K562 (cell line): ENCODE data around the gene NUDT21. TPM values are rescaled to one million over a fixed set of nuclear protein-coding genes. Genes with fewer than 3 reads are reported as not detected.

Source experiments
- CC2D1A ChIP-seq: fragments of 450-650 bp; IDR thresholded peaks from 2 replicates; pipeline ENCODE4 v1.6.1; 2017; ENCODE audit warnings: mild to moderate bottlenecking
- CCAR2 ChIP-seq: fragments of 200-400 bp; formaldehyde crosslinking; IDR thresholded peaks from 2 replicates; pipeline ENCODE4 v1.6.1; 2017; ENCODE audit warnings: mild to moderate bottlenecking, low read depth, low read length
- ETV5 ChIP-seq: sonication (generic); formaldehyde crosslinking; IDR thresholded peaks from 2 replicates; pipeline ENCODE4 v1.4.0; 2020; ENCODE audit warnings: low read depth, mild to moderate bottlenecking, missing genetic modification reagents
- HMG20A ChIP-seq: fragments of 450-650 bp; formaldehyde crosslinking; conservative IDR thresholded peaks from 2 replicates; pipeline ENCODE4 v1.4.0; 2020; ENCODE audit warnings: mild to moderate bottlenecking, mixed read lengths
- HOXB6 ChIP-seq: fragments of 250-450 bp; sonication (Bioruptor Pico); IDR thresholded peaks from 2 replicates; pipeline ENCODE4 v1.5.1; 2022; ENCODE audit warnings: mild to moderate bottlenecking, borderline replicate concordance
- NR4A1 ChIP-seq, 2 experiments: fragments of 250-450 bp in 1 of 2; fragments of 450-650 bp in 1 of 2; sonication (Bioruptor Pico) in 1 of 2; IDR thresholded peaks; 2 replicates each; pipeline versions ENCODE4 v1.4.0 to v1.6.1; 2016 to 2020; ENCODE audit warnings: mild to moderate bottlenecking in 2 of 2, missing compliant biosample characterization in 1 of 2, missing genetic modification characterization in 1 of 2, moderate library complexity in 1 of 2
- OTX1 ChIP-seq: fragments of 450-650 bp; formaldehyde crosslinking; IDR thresholded peaks from 2 replicates; pipeline ENCODE4 v1.4.0; 2022; ENCODE audit warnings: mild to moderate bottlenecking
- RCOR1 ChIP-seq, 2 experiments: IDR thresholded peaks; 2 replicates each; pipeline ENCODE4 v1.6.1; 2012; ENCODE audit warnings: low read depth in 2 of 2, low read length in 2 of 2, borderline replicate concordance in 1 of 2, improper control_type of control experiment in 1 of 2
- TCF7 ChIP-seq: sonication (generic); IDR thresholded peaks from 2 replicates; pipeline ENCODE4 v1.6.1; 2016; ENCODE audit warnings: antibody characterized with exemption, borderline replicate concordance
- TFAM ChIP-seq: fragments of 250-450 bp; sonication (Bioruptor Pico); conservative IDR thresholded peaks from 2 replicates; pipeline ENCODE4 v1.5.0; 2021; ENCODE audit warnings: mild to moderate bottlenecking, moderate library complexity
- ZNF197 ChIP-seq: fragments of 200-800 bp; sonication (Bioruptor generic); IDR thresholded peaks from 2 replicates; pipeline ENCODE4 v1.6.1; 2016; ENCODE audit warnings: low read depth, missing genetic modification characterization, missing compliant biosample characterization
- polyA plus RNA-seq, 8 experiments: library from polyadenylated mRNA; depleted of rRNA in 4 of 8; stranded (reverse) in 5 of 8; unstranded in 3 of 8; fragments of >200 nt; fragmentation: Nextera tagmentation in 2 of 8; fragmentation: Illumina TruSeq in 1 of 8; extraction: Ambion mirVana in 2 of 8; extraction: Trizol in 1 of 8; gene quantifications; 2 replicates each; pipeline versions ENCODE4 v1.2.1 to v1.2.3, GENCODE V29; 2011 to 2014; ENCODE audit warnings: inconsistent platforms in 1 of 8, missing spikeins in 1 of 8
- total RNA-seq, 7 experiments: library from RNA; depleted of rRNA in 6 of 7; stranded (reverse); fragments of >200 nt in 6 of 7; fragmentation: Illumina TruSeq in 2 of 7; extraction: Trizol in 2 of 7; gene quantifications; 2 replicates each; pipeline versions ENCODE4 v1.2.1 to v1.2.3, GENCODE V29; 2011 to 2021; ENCODE audit warnings: low replicate concordance in 1 of 7
- TF ChIP-seq, protein P1 (sequence below): fragments of 450-650 bp; IDR thresholded peaks from 2 replicates; pipeline ENCODE4 v1.6.1; 2018; ENCODE audit not compliant: partially characterized antibody
- TF ChIP-seq, protein P2 (sequence below), 3 experiments: IDR thresholded peaks in 2 of 3; conservative IDR thresholded peaks in 1 of 3; 2 replicates each; pipeline ENCODE4 v1.5.1; 2011 to 2012; ENCODE audit warnings: low read length in 3 of 3, mild to moderate bottlenecking in 3 of 3, control low read depth in 2 of 3, improper control_type of control experiment in 1 of 3, inconsistent platforms in 1 of 3, low read depth in 1 of 3, mixed read lengths in 1 of 3, moderate library complexity in 1 of 3; ENCODE audit not compliant: insufficient read depth in 2 of 3
- TF ChIP-seq, protein P3 (sequence below): IDR thresholded peaks from 2 replicates; pipeline ENCODE4 v1.6.1; 2011; ENCODE audit warnings: borderline replicate concordance, low read depth, mild to moderate bottlenecking, moderate library complexity, low read length; ENCODE audit not compliant: insufficient read depth, poor library complexity, severe bottlenecking
- TF ChIP-seq, protein P4 (sequence below): fragments of 150-350 bp; conservative IDR thresholded peaks from 2 replicates; pipeline ENCODE4 v1.6.1; 2014; ENCODE audit warnings: low read length

Gene NUDT21
- total and polyA plus RNA-seq, 9 of the 15 experiments (the other 6 are each of a cell fraction or from before 2014, with no cell fraction given): 62.4 to 218 (median 121) TPM

DNA sequence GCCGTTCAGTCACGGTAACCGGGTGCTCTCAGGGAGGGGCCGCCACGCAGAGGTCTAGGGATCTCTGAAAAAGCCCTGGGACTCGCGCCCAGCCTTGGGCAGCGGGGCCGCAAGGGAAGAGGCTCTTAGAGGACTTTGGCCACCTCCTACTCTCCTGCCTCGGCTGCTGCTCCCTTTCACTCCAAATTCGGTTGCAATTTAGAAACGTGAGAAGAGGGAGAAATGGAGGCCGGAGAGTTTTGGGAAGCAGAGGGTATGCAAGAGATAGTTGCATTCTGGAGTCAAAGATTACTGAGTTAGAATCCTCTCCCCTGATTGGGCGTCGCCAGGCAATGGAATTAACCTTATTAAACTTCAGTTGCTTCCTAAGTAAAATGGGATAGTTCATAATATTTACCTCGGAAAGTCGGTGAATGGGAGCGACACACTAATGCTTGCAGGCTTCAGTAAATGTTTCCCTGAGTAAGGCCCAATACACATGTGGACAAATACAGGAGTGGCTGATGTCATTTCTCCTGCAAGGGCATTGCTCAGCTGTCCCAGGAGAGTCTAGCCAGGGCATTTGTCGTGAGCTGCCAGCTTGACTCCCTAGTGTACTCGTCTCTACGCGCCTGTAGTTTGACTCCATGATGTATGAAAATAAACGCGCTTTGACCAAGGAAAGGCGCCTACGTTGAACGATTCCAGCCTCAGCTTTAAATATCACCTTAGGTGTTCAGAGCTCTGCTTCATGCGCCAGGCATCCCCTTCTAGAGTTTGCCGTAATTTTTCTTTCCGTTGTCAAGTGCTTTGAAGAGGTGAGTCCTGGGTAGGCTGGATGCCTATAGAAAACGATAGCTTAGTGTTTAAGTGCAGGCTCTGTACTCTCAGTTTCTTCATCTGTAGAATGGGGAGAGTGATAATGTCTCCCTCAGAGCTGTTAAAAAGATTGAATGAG, 889 bp upstream of the NUDT21 start (continued):
- TF ChIP-seq, protein P1, sequence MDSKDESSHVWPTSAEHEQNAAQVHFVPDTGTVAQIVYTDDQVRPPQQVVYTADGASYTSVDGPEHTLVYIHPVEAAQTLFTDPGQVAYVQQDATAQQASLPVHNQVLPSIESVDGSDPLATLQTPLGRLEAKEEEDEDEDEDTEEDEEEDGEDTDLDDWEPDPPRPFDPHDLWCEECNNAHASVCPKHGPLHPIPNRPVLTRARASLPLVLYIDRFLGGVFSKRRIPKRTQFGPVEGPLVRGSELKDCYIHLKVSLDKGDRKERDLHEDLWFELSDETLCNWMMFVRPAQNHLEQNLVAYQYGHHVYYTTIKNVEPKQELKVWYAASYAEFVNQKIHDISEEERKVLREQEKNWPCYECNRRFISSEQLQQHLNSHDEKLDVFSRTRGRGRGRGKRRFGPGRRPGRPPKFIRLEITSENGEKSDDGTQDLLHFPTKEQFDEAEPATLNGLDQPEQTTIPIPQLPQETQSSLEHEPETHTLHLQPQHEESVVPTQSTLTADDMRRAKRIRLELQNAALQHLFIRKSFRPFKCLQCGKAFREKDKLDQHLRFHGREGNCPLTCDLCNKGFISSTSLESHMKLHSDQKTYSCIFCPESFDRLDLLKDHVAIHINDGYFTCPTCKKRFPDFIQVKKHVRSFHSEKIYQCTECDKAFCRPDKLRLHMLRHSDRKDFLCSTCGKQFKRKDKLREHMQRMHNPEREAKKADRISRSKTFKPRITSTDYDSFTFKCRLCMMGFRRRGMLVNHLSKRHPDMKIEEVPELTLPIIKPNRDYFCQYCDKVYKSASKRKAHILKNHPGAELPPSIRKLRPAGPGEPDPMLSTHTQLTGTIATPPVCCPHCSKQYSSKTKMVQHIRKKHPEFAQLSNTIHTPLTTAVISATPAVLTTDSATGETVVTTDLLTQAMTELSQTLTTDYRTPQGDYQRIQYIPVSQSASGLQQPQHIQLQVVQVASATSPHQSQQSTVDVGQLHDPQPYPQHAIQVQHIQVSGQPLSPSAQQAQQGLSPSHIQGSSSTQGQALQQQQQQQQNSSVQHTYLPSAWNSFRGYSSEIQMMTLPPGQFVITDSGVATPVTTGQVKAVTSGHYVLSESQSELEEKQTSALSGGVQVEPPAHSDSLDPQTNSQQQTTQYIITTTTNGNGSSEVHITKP: no peak
- TF ChIP-seq TCF7 (no peak), HMG20A (CRISPR knock-in tag) (no peak), RCOR1 (IDR thresholded peaks at IDR 0.05; ENCODE audit: borderline replicate concordance in 1 of 2, low read depth in 2 of 2, low read length in 2 of 2) (peak; percentile 43 to 80; a peak in 3 of 4 replicates), OTX1 (no peak), ZNF197 (CRISPR knock-in tag) (no peak), ETV5 (0 out of 2 replicates have a peak, but pooled peaks have one; percentile 8), TFAM (no peak), CC2D1A (no peak), HOXB6 (no peak), NR4A1 (CRISPR knock-in tag; IDR thresholded peaks at IDR 0.05) (0 out of 2 replicates have a peak, but pooled peaks have one; percentile 70), NR4A1 (tag; IDR thresholded peaks at IDR 0.05) (no peak), CCAR2 (no peak)
- TF ChIP-seq, protein P2, sequence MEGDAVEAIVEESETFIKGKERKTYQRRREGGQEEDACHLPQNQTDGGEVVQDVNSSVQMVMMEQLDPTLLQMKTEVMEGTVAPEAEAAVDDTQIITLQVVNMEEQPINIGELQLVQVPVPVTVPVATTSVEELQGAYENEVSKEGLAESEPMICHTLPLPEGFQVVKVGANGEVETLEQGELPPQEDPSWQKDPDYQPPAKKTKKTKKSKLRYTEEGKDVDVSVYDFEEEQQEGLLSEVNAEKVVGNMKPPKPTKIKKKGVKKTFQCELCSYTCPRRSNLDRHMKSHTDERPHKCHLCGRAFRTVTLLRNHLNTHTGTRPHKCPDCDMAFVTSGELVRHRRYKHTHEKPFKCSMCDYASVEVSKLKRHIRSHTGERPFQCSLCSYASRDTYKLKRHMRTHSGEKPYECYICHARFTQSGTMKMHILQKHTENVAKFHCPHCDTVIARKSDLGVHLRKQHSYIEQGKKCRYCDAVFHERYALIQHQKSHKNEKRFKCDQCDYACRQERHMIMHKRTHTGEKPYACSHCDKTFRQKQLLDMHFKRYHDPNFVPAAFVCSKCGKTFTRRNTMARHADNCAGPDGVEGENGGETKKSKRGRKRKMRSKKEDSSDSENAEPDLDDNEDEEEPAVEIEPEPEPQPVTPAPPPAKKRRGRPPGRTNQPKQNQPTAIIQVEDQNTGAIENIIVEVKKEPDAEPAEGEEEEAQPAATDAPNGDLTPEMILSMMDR (IDR thresholded peaks at IDR 0.05 in 2 of 3, conservative IDR thresholded peaks at IDR 0.05 in 1 of 3; ENCODE audit: insufficient read depth in 2 of 3, low read depth in 1 of 3, low read length in 3 of 3): no peak
- TF ChIP-seq, protein P3, sequence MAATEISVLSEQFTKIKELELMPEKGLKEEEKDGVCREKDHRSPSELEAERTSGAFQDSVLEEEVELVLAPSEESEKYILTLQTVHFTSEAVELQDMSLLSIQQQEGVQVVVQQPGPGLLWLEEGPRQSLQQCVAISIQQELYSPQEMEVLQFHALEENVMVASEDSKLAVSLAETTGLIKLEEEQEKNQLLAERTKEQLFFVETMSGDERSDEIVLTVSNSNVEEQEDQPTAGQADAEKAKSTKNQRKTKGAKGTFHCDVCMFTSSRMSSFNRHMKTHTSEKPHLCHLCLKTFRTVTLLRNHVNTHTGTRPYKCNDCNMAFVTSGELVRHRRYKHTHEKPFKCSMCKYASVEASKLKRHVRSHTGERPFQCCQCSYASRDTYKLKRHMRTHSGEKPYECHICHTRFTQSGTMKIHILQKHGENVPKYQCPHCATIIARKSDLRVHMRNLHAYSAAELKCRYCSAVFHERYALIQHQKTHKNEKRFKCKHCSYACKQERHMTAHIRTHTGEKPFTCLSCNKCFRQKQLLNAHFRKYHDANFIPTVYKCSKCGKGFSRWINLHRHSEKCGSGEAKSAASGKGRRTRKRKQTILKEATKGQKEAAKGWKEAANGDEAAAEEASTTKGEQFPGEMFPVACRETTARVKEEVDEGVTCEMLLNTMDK: no peak
- TF ChIP-seq, protein P4, sequence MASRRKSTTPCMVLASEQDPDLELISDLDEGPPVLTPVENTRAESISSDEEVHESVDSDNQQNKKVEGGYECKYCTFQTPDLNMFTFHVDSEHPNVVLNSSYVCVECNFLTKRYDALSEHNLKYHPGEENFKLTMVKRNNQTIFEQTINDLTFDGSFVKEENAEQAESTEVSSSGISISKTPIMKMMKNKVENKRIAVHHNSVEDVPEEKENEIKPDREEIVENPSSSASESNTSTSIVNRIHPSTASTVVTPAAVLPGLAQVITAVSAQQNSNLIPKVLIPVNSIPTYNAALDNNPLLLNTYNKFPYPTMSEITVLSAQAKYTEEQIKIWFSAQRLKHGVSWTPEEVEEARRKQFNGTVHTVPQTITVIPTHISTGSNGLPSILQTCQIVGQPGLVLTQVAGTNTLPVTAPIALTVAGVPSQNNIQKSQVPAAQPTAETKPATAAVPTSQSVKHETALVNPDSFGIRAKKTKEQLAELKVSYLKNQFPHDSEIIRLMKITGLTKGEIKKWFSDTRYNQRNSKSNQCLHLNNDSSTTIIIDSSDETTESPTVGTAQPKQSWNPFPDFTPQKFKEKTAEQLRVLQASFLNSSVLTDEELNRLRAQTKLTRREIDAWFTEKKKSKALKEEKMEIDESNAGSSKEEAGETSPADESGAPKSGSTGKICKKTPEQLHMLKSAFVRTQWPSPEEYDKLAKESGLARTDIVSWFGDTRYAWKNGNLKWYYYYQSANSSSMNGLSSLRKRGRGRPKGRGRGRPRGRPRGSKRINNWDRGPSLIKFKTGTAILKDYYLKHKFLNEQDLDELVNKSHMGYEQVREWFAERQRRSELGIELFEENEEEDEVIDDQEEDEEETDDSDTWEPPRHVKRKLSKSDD: no peak
